ENCODE results near the gene EPC2.

GRCh38 chr2:148726228-148726627, 81.7 kb downstream of the EPC2 start:
- TF ChIP-seq CTCF (conservative IDR thresholded peaks at IDR 0.05; ENCODE audit: low read depth in 2 of 2): no peak
- TF ChIP-seq, protein P1, sequence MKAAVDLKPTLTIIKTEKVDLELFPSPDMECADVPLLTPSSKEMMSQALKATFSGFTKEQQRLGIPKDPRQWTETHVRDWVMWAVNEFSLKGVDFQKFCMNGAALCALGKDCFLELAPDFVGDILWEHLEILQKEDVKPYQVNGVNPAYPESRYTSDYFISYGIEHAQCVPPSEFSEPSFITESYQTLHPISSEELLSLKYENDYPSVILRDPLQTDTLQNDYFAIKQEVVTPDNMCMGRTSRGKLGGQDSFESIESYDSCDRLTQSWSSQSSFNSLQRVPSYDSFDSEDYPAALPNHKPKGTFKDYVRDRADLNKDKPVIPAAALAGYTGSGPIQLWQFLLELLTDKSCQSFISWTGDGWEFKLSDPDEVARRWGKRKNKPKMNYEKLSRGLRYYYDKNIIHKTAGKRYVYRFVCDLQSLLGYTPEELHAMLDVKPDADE (IDR thresholded peaks at IDR 0.05): no peak

Measured in GM23338 (cell line).